ENCODE data around the gene OTULIN. TPM values are rescaled to one million over a fixed set of nuclear protein-coding genes. Genes with fewer than 3 reads are reported as not detected.

OTULIN gene
- total and polyA plus RNA-seq, 2 experiments from 2014 or later = 24.3 to 43.9 TPM

GRCh38 chr5:14735944-14736343 is 71.4 kb downstream of the OTULIN start:
- H3K27ac Mint-ChIP-seq = no peak overlapping the region
- Histone ChIP-seq H4K20me1 (replicated peaks; ENCODE audit: insufficient read depth) (no peaks in the 10 kb centered on the region), H3K79me2 (replicated peaks; ENCODE audit: insufficient read depth) (no peaks in the 10 kb centered on the region), H3K36me3 (ENCODE audit: insufficient read depth) (no peaks in the 10 kb centered on the region), H2AFZ (no peak overlapping the region), H3K4me3 (no peak overlapping the region), H3K9me2 (ENCODE audit: insufficient read depth) (no peaks in the 10 kb centered on the region), H3K27me3 (ENCODE audit: insufficient read depth) (no peaks in the 10 kb centered on the region), H3K4me1 (ENCODE audit: insufficient read depth) (peaks cover 13% of the 10 kb centered on the region), H3F3A (replicated peaks; ENCODE audit: low read depth) (no peaks in the 10 kb centered on the region), H3K27ac (ENCODE audit: low read depth) (no peak overlapping the region), H3K4me2 (no peak overlapping the region)
- H3K4me3 Mint-ChIP-seq = no peak overlapping the region
- no peaks in the 10 kb centered on the region for H3K36me3 Mint-ChIP-seq (ENCODE audit: low read depth)
- ATAC-seq = no peak
- no peak for TF ChIP-seq NANOG (IDR thresholded peaks at IDR 0.05; ENCODE audit: borderline replicate concordance)
- no peak for TF ChIP-seq POLR2AphosphoS5 (IDR thresholded peaks at IDR 0.05; ENCODE audit: low read depth)
- TF ChIP-seq CREB1 (CRISPR knock-in tag; IDR thresholded peaks at IDR 0.05; ENCODE audit: low read depth) = no peak
- no peak for TF ChIP-seq ZNF331 (CRISPR knock-in tag; IDR thresholded peaks at IDR 0.05; ENCODE audit: low read depth)
- no peak for TF ChIP-seq EZH2 (IDR thresholded peaks at IDR 0.05; ENCODE audit: low read depth, unreplicated experiment)
- no peak for TF ChIP-seq CTCF (conservative IDR thresholded peaks at IDR 0.05; ENCODE audit: low read depth in 2 of 2)
- TF ChIP-seq REST (IDR thresholded peaks at IDR 0.05; ENCODE audit: unreplicated experiment) = no peak
- TF ChIP-seq JUNB (IDR thresholded peaks at IDR 0.05; ENCODE audit: unreplicated experiment) = no peak
- no peak for TF ChIP-seq ZNF114 (CRISPR knock-in tag; IDR thresholded peaks at IDR 0.05)
- no peak for TF ChIP-seq EZH2phosphoT487 (IDR thresholded peaks at IDR 0.05; ENCODE audit: unreplicated experiment)
- TF ChIP-seq ETS1 (IDR thresholded peaks at IDR 0.05) = no peak
- no peak for TF ChIP-seq STAT1 (IDR thresholded peaks at IDR 0.05; ENCODE audit: unreplicated experiment)
- TF ChIP-seq ZNF462 (CRISPR knock-in tag; IDR thresholded peaks at IDR 0.05) = no peak
- peaks cover 6% of the 10 kb centered on the region for H3K27me3 Mint-ChIP-seq (ENCODE audit: insufficient read depth, low read depth, poor library complexity)
- no peaks in the 10 kb centered on the region for H3K9me3 Mint-ChIP-seq
- no peak for DNase-seq (ENCODE audit: low spot score)
- H3K4me1 Mint-ChIP-seq = peaks cover 11% of the 10 kb centered on the region

Measured in GM23338 (cell line).